Measurements from ENCODE around the gene PCDHA9. TPM values are rescaled to one million over a fixed set of nuclear protein-coding genes. Genes with fewer than 3 reads are reported as not detected.

PCDHA9 gene
- total RNA-seq, 4 donors from 2014 or later = 0.13 to 0.47 (median 0.23) TPM; not detected in 1

- no peak for ATAC-seq
- Histone ChIP-seq H3K9me3 (peaks cover 0 to 42% (median 0%) of the 10 kb centered on the region in 3 donors), H3K4me1 (no peaks in the 10 kb centered on the region), H3K36me3 (no peaks in the 10 kb centered on the region), H3K4me3 (no peak overlapping the region), H3K27me3 (peaks cover 69% of the 10 kb centered on the region), H3K27ac (no peak overlapping the region)
- TF ChIP-seq EP300 (IDR thresholded peaks at IDR 0.05) (no peak), POLR2AphosphoS5 (IDR thresholded peaks at IDR 0.05) (no peak), POLR2A (IDR thresholded peaks at IDR 0.05) (no peak), CTCF (IDR thresholded peaks at IDR 0.05) (no peak)
- WGBS, 2 donors (ENCODE audit: low coverage in 1 of 2) = no CpG with 5 or more reads among the region's 37 CpGs
Observed at GRCh38 chr5:140877262-140877581, 29.0 kb downstream of the PCDHA9 start.

GRCh38 chr5:140881889-140882590, 33.9 kb downstream of the PCDHA9 start, which contains the start of gene PCDHA13:
PCDHA13 (plus strand) TSS chr5:140882124; CDS start chr5:140882269, 145 bp downstream.
- H3K27ac ChIP-seq = peak within 1 kb of the TSS in 2 of 4 donors; percentile 45 to 48
- no peak for ATAC-seq
- H3K9me3 ChIP-seq = peaks cover 0 to 43% (median 0%) of the 10 kb centered on the region in 3 donors
- peak within 1 kb of the TSS; percentile 17 to 46 for H3K4me3 ChIP-seq
- TF ChIP-seq EP300 (IDR thresholded peaks at IDR 0.05) (no peak), POLR2AphosphoS5 (IDR thresholded peaks at IDR 0.05) (no peak), CTCF (IDR thresholded peaks at IDR 0.05) (peak in 3 of 4 experiments; percentile 33 to 66 (median 59))
- H3K4me1 ChIP-seq = no peaks in the 10 kb centered on the region
- peaks cover 49% of the 10 kb centered on the region for H3K27me3 ChIP-seq
- 4 to 8% methylated on average over 14 to 17 of the region's 35 CpGs for WGBS, 2 donors (ENCODE audit: low coverage in 1 of 2)
- H3K36me3 ChIP-seq = no peaks in the 10 kb centered on the region

- H3K9me3 ChIP-seq = peaks cover 0 to 38% (median 0%) of the 10 kb centered on the region in 3 donors
- H3K27me3 ChIP-seq = peaks cover 44% of the 10 kb centered on the region
- TF ChIP-seq CTCF (IDR thresholded peaks at IDR 0.05) = peak in 2 of 4 experiments; percentile 40 to 43
- TF ChIP-seq POLR2AphosphoS5 (IDR thresholded peaks at IDR 0.05) = no peak
- no peak for TF ChIP-seq EP300 (IDR thresholded peaks at IDR 0.05)
- TF ChIP-seq POLR2A (IDR thresholded peaks at IDR 0.05) = no peak
- peak overlapping the region in 1 of 4 donors; percentile 48 for H3K27ac ChIP-seq
- no peak for ATAC-seq
- WGBS, 2 donors (ENCODE audit: low coverage in 1 of 2) = 4 to 10% methylated on average over 7 to 10 of the region's 12 CpGs
- no peaks in the 10 kb centered on the region for H3K4me1 ChIP-seq
- no peaks in the 10 kb centered on the region for H3K36me3 ChIP-seq
- peak overlapping the region; percentile 17 to 46 for H3K4me3 ChIP-seq
Observed at GRCh38 chr5:140882591-140882899, 34.4 kb downstream of the PCDHA9 start.

DNA sequence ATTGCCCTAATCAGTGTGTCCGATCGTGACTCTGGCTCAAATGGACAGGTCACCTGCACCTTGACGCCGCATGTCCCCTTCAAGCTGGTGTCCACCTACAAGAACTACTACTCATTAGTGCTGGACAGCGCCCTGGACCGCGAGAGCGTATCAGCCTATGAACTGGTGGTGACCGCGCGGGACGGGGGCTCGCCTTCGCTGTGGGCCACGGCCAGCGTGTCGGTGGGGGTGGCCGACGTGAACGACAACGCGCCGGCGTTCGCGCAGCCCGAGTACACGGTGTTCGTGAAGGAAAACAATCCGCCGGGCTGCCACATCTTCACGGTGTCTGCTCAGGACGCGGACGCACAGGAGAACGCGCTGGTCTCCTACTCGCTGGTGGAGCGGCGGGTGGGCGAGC, 35.2 kb downstream of the PCDHA9 start:
- Histone ChIP-seq H3K36me3 (no peaks in the 10 kb centered on the region), H3K27ac (no peak overlapping the region), H3K27me3 (peaks cover 42% of the 10 kb centered on the region), H3K4me3 (no peak overlapping the region), H3K4me1 (no peaks in the 10 kb centered on the region), H3K9me3 (peaks cover 0 to 33% (median 0%) of the 10 kb centered on the region in 3 donors)
- WGBS, 2 donors (ENCODE audit: low coverage in 1 of 2) = 64% methylated on average over 2 of the region's 41 CpGs; no CpG with 5 or more reads in 1 of the 2 donors
- ATAC-seq = no peak
- TF ChIP-seq CTCF (IDR thresholded peaks at IDR 0.05) (no peak), POLR2AphosphoS5 (IDR thresholded peaks at IDR 0.05) (no peak), EP300 (IDR thresholded peaks at IDR 0.05) (no peak), POLR2A (IDR thresholded peaks at IDR 0.05) (no peak)

Data from gastroesophageal sphincter (tissue), 4 donors.